SK-N-SH (cell line): Measurements from ENCODE around the gene ACSF3.

Source experiments
- EP300 ChIP-seq, 2 experiments: IDR thresholded peaks; 2 replicates each; pipeline versions ENCODE4 v1.4.0 to v1.6.1; 2012; ENCODE audit warnings: borderline replicate concordance in 1 of 2, low read depth in 1 of 2, low read length in 1 of 2
- USF1 ChIP-seq: IDR thresholded peaks from 2 replicates; pipeline ENCODE4 v1.4.0; 2012; ENCODE audit warnings: low read depth, borderline replicate concordance

- no peak for TF ChIP-seq USF1
- no peak for TF ChIP-seq EP300 (IDR thresholded peaks at IDR 0.05; ENCODE audit: borderline replicate concordance in 1 of 2, low read depth in 1 of 2, low read length in 1 of 2)
Observed at GRCh38 chr16:89140981-89141883, 47.6 kb downstream of the ACSF3 start.
